GM20000 (cell line): ENCODE measurements around the gene ZFAND6.

Source experiments
- DNase-seq: peaks from one replicate; pipeline ENCODE4 v3.0.0; 2012; ENCODE audit warnings: low spot score
- CTCF ChIP-seq: IDR thresholded peaks from 2 replicates; pipeline ENCODE4 v1.5.1; 2012; ENCODE audit warnings: mild to moderate bottlenecking, control low read depth; ENCODE audit errors: extremely low read depth, missing control alignments

ZFAND6 gene

GRCh38 chr15:80179935-80180334, 120.5 kb downstream of the ZFAND6 start:
- no peak for TF ChIP-seq CTCF
- no peak for DNase-seq

GRCh38 chr15:80180468-80180867, 121.0 kb downstream of the ZFAND6 start:
- no peak for DNase-seq
- TF ChIP-seq CTCF, result no peak

GRCh38 chr15:80180986-80181385, 121.5 kb downstream of the ZFAND6 start:
- DNase-seq, result no peak
- TF ChIP-seq CTCF, result no peak

- no peak for DNase-seq
- TF ChIP-seq CTCF, result no peak
Observed at GRCh38 chr15:80182611-80183261, 123.3 kb downstream of the ZFAND6 start.

GRCh38 chr15:80183306-80183705, 123.8 kb downstream of the ZFAND6 start:
- DNase-seq, result no peak
- no peak for TF ChIP-seq CTCF

GRCh38 chr15:80183886-80184285, 124.4 kb downstream of the ZFAND6 start:
- no peak for TF ChIP-seq CTCF
- DNase-seq, result no peak

GRCh38 chr15:80184554-80184953, 125.1 kb downstream of the ZFAND6 start:
- TF ChIP-seq CTCF, result no peak
- DNase-seq, result no peak
